Activated CD8-positive, alpha-beta memory T cell treated with anti-CD3 and anti-CD28 coated beads, Interleukin-2, amount 50 U/mL, for 24 hours (primary cell): ENCODE measurements around the gene PTAR1.
"Not testable (repeated sequence)": the region's sequence is repeated elsewhere in the genome, so short reads cannot be mapped to it uniquely, and the experiment has no call there.

Source experiments
- DNase-seq: peaks from one replicate; pipeline ENCODE4 v3.0.0-alpha.2; 2020; ENCODE audit errors: extremely low read depth

Gene PTAR1, protein sequence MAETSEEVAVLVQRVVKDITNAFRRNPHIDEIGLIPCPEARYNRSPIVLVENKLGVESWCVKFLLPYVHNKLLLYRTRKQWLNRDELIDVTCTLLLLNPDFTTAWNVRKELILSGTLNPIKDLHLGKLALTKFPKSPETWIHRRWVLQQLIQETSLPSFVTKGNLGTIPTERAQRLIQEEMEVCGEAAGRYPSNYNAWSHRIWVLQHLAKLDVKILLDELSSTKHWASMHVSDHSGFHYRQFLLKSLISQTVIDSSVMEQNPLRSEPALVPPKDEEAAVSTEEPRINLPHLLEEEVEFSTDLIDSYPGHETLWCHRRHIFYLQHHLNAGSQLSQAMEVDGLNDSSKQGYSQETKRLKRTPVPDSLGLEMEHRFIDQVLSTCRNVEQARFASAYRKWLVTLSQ

DNA sequence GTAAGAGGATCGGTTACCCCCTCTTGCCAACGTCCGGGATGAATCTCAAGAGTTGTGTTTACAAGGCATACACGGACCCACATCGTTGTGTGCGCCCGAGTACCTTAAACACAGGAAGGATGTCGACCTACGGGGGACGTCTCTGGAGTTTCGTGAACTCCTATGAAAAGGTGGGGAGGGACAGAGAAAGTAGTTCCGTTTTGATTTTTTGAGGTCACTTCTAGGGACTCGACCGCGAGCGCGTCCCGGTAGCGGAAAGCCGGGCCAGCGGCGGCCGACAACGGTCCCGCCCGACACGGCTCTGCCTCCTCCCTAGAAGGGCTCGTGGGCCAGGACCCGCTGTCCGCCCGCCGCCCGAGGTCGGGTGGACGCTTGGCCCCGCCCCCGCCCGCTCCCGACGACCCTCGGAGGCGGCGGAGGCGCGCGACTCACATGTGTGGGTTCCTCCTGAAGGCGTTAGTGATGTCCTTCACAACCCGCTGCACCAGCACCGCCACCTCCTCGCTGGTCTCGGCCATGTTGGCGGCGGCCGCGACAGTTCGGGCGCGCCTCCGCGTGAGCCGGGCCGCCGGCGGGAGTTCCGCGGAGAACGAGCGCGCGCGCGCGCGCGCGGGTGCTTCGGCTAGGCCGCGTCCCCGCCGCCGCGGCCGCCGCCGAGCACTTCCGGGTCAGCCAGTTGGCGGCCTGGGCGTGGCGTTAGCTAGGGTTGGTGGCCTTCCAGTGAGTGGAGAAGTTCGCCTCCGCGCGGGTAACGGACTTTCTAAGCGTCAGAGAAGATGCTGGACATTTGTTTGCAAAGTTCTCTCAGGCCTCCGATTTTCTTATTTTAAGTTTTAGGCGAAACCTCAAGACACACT is at the start of gene PTAR1:
TSS of gene PTAR1 (minus strand) at position 591 of the 857 bp plus-strand sequence. CDS start at position 518, 73 bp downstream.
- peak; percentile 66 for DNase-seq

DNA sequence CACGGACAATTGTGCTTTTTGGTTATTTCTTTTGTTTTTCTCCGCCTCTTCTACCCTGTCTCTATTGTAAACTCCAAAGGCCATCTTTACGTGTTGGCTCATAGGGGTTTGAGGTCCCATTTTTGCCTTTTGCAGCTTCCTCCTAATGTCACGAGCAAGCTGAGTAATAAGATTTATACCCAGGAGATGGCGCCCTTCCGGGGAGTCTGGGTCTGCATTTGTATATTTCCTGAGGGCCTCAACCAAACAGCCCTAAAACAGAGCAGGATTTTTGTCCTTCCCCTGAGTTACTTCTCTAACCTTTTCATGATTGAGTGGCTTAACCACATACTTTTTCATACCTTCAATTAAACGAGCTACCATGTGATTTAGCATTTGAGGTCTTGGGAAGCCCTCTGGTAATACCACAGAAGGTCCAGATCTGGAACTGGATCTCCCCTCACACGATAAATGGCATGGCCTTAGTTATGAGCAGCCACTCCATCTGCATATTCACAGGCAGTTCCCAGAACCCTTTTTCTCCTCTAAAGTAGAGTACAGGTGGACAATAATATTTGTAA is 49.6 kb upstream of the PTAR1 start:
- DNase-seq: no peak

DNA sequence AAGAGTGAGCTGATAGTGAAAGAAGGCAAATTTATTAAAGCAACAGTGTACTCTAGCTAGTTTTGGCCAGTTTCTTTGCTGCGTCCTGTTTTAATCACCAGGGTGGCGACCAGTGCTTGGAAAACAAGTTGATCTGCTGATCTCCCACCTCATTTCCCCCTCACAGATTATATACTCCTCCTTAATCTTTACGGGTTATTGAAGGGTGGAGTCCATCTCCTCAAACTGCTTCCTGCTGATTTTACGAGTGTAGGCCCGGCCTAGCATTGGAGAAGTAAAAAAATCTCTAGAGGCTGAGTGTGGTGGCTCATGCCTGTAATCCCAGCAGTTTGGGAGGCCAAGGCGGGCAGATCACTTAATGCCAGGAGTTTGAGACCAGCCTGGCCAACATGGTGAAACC is 46.8 kb upstream of the PTAR1 start:
- no peak for DNase-seq

DNA sequence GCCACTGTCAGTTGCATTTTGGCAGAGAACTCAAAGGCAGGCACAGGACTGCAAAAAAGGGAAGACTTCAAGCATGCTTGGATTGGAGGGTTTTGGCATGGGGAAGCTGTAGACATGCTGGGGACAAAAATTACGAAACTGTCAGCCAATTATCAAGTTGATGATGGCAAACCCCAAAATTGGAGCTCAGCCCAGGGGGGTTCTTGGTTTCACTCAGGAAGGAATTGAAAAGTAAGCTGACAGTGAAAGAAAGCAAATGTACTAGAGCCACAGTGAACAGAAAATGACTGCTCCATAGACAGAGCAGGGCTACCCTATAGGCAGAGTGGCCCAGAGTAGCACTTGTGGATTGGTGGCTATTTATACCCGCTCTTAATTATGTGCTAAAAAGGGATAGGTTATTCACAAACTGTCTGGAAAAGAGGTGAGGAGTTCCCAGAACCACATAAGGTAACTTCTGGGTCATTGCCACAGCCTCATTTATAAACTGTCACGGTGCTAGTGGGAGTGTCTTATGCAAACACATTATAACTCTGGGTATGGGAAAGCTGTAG is 46.2 kb upstream of the PTAR1 start:
- DNase-seq: no peak

DNA sequence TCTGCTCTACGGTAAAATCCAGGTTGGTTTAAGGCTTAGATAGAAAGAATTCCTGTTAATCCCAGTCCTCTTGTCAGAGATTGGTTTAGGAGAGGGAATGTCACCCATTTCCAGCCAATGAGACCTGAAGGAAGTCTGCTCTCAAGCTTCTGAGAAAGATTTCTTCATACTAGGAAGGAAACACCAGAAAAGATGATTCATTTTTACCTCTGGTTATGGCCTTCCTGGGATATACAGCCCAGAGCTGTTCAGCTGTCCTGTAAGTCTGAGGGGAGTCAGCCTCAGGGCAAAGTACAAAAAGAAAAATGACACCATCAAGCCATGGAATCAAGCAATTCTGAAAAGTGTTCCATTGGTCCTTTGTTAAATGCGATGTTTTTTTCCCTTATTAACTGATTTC is 42.2 kb upstream of the PTAR1 start:
- no peak for DNase-seq

DNA sequence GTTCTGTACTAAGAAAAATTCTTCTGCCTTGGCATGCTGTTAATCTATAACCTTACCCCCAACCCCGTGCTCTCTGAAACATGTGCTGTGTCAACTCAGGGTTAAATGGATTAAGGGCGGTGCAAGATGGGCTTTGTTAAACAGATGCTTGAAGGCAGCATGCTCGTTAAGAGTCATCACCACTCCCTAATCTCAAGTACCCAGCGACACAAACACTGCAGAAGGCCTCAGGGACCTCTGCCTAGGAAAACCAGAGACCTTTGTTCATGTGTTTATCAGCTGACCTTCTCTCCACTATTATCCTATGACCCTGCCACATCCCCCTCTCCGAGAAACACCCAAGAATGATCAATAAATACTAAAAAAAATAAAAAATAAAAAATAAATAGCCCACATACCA is 40.2 kb upstream of the PTAR1 start:
- not testable (repeated sequence) for DNase-seq

DNA sequence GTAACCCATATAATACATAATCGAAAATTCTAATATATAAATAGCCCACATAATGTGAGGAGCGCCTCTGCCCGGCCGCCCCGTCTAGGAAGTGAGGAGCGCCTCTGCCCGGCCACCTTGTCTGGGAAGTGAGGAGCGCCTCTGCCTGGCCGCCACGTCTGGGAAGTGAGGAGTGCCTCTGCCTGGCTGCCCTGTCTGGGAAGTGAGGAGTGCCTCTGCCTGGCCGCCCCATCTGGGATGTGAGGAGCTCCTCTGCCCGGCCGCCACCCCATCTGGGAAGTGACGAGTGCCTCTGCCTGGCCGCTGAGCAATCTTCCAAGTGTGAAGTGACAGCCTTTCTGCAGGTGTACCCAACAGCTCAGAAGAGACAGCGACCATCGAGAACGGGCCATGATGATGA is 39.7 kb upstream of the PTAR1 start:
- DNase-seq: not testable (repeated sequence)

DNA sequence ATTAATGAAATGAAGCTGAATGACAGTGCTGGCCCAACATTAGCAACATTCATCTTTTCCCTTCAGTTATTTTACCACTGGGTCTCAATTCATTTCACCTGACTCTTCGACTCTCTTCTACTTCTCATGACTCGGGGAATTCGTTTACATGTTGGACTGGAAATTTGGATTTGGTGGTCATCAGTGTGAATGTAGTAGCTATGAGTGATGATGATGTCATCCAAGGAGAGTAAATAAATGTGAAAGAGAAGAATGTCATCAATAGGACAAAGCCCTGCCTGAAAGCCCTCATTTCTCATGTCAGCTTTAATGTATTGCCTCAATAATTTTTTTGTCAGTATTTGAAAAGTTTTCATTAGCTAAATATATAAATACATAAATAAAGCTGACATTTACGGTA is 38.9 kb upstream of the PTAR1 start:
- DNase-seq: no peak

DNA sequence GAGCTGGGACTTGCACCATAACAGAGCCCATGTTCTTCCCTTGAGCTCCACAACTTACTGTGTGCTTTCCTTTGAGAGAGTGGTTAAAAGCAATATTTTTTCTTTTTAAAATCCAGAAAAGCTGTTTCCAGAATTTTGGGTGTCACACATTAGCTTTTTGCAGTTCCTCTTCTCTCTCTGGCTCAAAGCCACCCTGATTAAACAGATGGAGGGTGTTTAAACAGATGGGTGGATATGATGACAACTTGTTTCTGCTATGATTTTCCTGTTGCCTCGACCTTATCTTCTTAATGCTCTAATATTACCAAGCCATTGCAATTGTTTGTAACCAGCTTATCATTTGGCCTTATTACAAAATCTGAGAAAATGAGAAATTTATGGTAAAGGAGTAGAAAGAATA is 37.9 kb upstream of the PTAR1 start:
- DNase-seq: no peak

DNA sequence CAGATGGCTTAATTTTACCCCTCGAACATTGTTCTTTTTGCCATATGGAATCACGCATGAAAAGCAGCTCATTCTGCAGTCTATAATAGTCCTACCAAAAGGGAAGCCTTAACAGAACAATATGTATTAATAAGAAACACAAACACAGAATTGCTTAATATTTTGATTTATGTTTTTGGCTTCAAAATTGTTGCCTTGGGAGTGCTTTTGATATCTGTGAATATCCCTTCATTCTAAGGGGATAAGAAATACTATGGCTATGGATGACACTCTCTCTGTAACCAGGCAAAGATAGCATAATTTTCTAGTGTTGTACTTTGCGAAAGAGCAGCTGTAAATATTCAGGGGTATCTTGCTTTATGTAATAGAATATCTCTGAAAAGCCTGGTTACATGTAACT is 34.5 kb upstream of the PTAR1 start:
- no peak for DNase-seq

DNA sequence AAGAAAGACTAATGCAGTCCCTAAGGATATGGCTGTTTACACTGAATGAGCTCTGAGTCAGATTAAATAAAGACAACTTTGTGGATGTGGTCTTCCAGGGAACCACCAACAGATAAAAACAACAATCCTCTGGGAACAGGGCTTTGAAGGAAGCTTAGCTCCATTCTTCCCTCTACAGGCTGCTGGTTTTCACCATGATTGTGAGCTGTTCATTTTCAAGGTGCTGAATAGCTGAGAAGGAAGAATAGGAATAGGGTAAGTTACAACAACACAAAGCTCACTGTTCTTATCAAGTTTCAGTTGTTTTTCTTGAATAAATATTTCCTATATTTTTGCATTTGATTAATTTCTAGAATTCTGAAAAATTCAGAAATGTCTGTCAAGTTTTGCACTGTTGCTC is 25.9 kb upstream of the PTAR1 start:
- no peak for DNase-seq

DNA sequence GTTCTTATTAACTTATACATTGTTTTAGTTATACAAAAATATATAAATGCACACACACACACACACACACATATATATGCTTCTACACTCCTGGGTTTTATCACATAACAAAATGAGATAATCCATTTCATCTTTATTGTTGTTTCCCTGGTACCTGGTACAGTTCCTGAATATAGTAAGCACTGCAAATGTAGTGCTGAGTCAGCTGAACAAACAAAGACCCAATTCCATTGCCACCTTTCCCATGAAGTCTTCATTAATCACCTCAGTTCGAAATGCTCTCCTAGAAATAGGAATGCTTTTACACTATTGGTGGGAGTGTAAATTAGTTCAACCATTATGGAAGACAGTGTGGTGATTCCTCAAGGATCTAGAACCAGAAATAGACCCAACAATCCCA is 13.4 kb upstream of the PTAR1 start:
- no peak for DNase-seq

DNA sequence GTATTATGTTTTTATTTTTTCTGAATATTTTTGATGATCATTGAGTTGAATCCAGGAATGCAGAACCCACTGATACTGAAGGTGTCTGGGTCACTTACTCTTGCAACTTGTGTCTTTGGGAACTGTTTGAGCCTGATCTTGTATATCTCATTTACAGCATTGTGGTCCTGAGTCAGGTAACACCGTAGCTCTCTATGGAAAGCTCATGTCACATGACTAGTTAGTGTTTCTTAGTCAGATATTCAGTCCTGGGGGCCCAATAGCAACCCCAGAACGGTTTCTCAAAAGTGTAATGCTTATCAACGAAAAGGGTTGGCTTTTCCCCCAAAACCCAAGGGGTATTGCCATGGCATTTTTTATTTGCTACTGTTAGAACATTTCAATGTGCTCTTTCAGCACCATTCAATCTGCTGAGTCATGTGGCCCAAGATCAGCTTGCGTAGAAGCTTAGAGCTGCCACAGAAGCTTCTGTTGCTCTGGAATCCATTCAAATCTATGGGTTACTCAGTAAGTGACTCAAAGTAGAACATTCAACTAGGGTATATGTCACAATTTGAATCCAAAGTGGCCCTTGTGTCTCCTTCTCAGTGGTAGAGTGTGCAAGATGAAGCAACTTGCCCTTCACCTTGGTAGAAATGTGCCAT is 12.1 kb upstream of the PTAR1 start:
- DNase-seq: no peak

DNA sequence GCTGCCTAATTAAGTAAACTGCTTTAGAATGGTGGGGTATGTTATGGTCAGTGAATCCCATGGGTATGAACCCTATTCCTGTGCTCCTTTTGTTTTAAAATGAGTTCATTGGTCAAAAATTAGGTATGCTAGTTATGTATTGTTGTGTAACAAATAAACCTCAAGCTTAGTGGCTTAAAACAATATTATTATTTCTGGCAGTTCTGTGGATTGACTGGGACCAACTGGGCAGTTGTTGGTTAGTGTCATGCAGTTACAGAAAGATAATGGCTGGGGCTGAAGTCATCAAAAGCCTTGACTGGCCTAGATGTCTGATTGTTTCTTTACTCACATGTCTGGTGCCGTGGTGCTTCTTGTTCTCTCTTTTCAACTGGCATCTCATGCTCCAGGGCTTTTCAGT is 8.9 kb upstream of the PTAR1 start:
- DNase-seq: no peak

DNA sequence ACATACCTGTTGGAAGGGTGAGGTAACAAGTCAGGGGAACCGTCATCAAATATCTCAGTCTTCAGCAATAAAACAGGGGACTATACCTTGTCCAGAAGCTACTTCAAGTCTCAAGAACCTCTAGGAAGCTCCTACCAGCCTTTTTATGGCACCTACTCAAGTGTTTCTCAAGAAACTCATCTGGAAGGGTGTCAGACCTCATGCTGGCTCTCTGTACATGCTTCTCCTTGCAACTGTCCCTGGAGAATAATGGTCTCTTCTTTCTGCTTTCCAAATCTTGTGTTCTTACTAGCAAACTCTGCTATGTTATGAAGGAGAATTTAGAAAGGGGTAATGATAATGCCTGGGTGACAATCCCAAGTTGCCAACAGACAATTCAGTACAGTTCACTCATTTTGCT is 8.3 kb upstream of the PTAR1 start:
- DNase-seq: no peak

DNA sequence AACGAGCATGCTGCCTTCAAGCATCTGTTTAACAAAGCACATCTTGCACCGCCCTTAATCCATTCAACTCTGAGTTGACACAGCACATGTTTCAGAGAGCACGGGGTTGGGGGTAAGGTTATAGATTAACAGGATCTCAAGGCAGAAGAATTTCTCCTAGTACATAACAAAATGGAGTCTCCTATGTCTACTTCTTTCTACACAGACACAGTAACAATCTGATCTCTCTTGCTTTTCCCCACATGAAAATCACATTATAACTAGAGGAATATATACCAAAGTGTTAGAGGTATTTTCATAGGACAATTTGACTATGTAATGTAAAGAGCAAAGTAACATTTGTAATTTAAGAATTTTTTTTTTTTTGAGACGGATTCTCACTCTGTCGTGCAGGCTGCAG is 4.1 kb upstream of the PTAR1 start:
- not testable (repeated sequence) for DNase-seq

DNA sequence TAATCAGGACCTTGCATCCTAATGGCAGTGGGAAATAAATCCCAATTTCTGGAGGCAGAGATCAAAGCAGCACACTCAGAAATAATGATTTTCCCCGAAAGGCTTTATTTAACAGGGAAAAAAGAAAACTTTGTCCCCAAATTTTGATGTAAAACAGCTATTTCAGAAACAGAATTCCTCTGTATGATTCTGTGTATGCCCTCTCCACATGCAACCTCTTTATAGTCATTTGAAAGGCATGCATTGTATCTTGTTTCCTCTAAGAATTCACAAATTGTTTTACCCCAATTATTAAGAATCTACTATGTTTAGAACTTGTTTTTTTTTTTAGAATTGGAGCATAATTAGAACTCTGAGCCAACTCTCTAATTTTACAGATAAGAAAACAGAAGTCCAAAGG is 2.7 kb upstream of the PTAR1 start:
- no peak for DNase-seq

DNA sequence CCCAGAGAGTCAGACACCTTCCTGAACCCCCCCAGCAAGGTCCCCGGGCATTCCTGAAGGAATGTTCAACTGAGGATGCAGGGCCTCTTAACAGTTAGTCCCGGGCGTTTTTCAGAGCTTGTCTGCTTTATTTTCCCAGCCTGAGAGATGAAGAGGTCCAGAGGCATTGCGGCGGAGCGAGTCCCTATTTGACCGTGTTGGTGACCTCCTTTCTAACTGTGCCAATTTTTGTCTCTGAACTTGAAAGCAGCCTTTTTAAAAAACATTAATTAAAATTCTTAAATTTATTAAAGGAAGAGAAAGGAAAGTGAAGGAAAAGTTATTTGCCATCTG is 433 bp upstream of the PTAR1 start:
- no peak for DNase-seq

DNA sequence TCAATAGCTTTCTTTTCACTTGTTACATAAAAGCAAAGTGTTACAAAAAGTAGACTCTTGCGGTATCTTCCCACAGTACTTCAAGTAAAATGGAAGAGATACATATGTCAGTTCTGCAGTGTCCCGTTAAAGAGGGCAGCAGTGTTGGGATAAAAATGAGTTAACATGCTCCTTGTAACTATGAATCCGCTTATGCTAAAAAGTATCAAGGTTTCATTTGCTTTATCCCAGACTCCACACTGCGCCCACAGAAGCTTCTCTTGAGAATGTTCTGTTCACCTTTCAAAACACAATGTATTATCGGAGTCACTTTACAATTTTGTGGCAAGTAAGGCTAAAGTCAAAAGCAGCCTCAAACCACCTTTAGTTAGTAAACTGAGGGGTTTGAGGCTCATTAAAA is 790 bp downstream of the PTAR1 start:
- no peak for DNase-seq

DNA sequence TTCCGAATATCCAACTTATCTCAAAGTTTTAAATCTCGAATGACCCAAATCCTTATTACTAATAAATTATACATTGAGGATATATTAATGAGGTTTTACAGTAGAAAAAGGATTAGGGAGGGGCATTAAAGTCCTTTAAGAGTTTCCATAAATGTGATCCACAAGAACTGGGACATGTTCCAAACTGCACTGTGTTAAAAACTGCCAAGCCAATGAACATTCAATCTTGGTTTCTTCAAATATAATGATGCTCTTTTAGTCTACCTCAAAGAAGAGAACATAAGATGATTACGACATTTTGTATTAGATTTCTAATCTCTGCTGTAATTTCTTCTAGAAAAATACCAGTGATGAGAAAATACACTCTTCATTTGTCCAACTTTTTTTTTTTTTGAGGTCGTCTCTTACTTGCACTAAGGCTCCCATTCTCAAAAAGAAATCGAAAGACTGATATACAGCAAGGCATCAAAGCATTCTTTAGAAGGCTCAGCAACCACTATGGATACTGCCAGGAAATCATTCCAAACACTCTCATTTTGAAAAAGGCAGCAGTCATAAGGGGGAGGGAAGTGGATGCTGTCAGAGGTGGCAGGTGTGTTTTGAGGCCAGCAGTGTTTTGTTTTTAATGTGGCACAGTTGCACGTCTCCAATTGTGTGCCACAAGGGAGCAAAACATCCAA is 1.7 kb downstream of the PTAR1 start:
- no peak for DNase-seq

DNA sequence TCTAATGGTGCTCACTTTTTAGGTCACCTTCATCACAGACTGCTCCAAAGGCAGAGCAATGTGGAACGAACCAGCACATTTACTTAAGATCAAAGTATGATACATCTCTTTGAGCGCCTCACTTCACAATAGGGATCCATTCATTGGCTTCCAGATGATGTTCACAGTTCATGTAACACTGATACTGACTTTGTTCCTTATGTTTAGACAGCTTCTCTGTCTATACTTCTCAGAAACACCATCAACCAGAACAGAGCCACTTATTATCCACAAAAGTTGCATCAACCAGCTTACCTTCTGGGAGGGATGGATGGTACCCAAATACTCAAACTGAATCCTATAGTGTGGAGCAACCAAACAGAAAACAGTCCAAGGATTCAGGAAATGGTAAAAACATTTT is 4.6 kb downstream of the PTAR1 start:
- no peak for DNase-seq

DNA sequence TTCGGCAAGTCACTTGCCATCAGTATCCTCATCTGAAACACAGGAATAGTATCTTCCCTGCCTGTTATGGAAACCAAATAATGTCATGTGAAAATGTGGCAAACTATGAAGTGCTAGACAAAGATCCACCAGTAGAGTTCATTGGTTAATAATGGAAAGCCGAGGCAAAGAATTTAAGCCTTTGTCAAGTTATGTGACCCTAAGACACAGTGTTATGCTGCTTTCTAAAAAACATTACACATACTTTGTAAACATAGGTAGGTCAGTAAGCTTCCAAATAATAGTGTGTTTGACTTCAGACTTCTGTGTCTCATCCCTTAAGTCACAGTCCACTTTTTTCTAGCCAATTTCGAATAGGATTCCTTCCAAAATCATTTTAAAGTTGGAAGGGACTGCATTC is 6.0 kb downstream of the PTAR1 start:
- DNase-seq: no peak
